Left kidney (tissue), 2 donors: ENCODE measurements around the gene ZMYM2. TPM values are rescaled to one million over a fixed set of nuclear protein-coding genes. Genes with fewer than 3 reads are reported as not detected.

Experiments used
- DNase-seq: peaks from one replicate; pipeline ENCODE4 v3.0.0-alpha.2; 2013
- polyA plus RNA-seq: library from polyadenylated mRNA; unstranded; fragments of 120-200 nt; gene quantifications from one replicate; pipeline ENCODE4 v1.2.1, GENCODE V29; 2013; ENCODE audit not compliant: insufficient read length

ZMYM2 gene
- polyA plus RNA-seq, 1 donor = 154 TPM

DNA sequence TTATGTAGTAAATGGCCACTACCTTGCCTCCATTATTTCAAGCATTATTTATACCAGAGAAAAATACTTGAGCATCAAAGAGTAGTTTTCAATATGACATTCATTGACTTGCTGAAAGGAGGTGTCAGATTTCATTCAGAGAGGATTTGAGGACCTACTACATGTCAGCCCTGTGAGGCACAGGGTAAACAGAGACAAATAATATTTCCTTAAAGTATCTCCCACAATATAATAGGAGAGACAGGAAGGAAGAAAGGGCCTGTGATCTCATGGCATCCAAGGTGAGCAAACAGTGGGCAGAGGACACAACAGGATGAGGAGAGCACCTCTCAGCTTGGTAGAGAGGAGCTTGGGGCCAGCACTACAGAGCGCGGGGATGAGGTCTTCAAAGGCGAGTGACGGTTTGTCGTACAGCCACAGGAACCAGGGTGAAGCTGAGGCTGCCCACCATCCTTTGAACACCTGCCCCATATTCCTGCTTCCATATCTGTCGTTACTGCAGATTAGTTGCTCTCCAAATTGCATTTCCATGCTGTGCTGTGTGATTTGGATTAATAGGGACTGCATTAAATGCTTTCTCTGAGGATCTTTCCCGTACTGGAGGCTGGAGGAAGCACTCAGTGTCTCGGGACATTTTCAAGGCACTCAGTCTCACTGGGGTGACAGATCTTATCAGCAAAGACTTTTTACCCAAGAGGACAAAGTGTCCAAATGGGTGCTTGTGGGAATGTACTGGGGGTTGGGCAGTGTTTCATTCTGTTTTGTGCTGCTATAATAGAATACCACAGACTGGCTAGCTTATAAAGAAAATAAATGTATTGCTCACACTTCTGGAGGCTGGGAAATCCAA lies 143.2 kb downstream of the ZMYM2 start:
- DNase-seq = no peak

DNA sequence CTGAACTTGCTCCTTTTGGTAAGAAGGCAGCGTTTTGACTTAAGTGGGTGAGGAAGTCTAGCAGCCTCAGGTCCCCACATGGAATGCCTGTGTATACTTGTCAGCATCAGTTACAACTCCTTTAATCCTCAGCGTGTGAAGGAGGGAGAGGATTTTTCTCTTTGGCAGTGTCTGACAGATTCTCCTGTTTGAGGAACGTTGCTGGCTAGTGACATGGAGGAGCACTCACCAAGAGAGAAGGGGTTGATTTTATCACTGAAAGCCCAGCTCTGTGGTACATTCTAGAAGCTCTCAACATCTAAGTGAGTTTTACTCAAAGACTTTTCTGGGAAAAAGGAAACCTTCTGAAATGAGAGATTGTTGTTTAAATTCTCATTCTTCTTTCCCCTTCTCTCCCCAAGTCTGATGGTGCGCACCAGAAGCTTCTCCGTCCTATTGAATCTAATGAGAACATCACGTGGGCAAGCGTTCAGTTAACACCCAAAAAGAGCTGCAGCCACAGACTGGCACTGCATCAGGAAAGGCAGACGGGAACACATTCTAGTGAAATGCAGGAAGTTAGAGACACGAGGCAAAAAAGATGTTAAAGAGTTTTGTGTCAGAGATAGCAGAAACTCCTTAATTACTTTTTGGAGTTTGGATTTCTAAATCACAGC lies 144.1 kb downstream of the ZMYM2 start:
- DNase-seq = no peak

DNA sequence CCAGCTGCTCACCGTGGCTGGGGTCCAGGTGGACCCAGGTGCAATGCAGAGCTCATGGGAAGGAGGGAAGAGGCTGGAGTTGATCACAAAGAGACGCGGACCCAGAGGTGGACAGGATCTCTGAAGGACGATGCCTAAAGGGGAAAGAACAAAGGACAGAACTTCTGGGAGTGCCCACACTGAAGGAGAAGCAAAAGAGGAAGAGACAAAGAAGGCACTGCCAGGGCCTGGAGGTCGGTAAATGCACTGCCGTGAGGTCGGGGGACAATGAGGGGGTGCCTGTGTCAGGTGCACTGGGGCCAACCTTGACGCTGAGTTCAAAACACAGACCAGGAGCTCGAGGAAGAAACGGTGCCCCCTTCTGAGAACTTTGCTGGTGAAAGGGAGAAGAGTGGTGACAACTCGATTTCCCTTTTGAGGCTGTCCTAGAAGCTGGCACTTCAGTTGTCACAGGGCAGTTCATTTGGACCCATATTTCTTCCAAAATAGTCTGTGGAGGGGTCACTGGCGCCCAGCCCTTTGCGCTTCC lies 146.7 kb downstream of the ZMYM2 start:
- no peak for DNase-seq

DNA sequence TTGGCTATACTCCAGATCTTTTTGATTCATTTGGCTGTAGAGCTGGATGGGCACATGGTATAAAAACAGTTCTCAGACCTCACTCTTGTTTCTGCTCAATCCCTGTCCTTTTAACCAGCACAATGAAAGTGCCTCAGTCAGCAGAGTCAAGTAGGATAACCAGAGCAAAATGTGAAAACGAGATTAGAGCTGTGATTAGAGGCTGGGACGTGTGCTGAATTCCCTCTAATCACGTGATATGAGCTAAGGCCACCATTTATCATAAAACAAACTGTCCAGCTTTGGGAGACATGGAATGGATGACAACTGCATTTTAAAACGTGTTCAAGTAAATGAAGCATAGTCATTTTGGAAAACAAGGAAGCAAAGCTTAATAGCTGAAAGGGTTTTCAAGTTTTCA lies 148.2 kb downstream of the ZMYM2 start:
- DNase-seq = no peak

DNA sequence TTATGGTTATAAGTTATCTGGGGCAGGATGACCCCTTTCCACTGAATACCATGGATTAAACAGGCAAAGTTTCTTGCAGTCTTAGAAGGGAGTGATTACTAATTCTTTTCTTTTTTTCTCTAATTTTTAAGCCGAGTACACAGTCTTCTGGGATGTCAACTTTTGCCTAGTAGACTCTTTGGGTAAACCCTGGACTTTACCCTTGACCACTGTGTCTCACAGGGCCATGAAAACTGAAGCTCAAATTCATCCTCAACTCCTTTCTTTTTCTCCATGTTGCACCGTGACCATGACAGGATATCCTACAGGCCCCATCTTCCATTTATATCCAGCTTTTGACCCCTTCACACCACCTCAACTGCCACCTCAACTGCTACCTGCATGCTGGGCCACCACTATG lies 150.5 kb downstream of the ZMYM2 start:
- DNase-seq = no peak

DNA sequence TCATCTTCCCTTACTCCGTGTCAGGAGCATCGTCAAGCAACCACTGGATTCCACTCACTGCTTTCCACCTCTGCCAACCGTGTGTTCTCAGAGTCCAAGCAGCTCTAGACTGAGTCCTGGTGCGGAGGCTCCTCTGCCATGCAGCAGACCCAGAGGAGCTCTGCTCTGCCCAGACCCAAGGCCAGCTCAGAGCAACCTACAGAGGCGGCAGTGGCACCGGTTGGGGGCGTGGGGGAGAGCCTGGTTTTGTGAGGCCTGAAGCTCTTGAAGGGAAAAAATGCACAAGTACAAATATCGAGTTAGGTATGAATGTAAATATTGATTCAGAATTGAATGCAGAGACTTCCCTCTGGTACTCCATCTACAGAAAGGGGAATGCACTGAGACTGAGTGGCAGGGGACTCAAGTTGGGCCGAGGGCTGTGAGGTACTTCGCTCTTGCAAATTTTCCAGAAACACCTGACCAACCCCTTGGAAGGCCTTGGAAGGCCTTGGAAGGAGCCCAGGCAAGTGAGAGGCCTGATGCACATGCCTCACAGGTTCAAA lies 155.6 kb downstream of the ZMYM2 start:
- no peak for DNase-seq

DNA sequence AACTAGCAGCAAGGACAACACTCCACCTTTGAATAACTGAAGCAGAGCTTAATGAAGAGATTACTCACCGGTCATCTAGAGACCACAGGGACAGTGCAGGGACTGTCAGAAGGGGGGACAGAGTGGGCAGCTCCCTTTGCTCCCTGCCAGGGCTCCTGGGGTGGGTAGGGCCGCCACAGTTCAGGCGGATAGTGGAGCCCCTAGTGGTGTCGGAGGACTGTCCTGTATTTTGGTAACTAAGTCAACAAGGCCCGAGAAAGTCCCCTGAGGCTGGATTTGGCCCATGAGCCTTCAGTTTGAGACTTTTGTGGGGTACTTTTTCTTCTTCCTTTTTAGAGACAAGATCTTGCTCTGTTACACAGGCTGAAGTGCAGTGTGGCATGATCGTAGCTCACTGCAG lies 157.7 kb downstream of the ZMYM2 start:
- no peak for DNase-seq

DNA sequence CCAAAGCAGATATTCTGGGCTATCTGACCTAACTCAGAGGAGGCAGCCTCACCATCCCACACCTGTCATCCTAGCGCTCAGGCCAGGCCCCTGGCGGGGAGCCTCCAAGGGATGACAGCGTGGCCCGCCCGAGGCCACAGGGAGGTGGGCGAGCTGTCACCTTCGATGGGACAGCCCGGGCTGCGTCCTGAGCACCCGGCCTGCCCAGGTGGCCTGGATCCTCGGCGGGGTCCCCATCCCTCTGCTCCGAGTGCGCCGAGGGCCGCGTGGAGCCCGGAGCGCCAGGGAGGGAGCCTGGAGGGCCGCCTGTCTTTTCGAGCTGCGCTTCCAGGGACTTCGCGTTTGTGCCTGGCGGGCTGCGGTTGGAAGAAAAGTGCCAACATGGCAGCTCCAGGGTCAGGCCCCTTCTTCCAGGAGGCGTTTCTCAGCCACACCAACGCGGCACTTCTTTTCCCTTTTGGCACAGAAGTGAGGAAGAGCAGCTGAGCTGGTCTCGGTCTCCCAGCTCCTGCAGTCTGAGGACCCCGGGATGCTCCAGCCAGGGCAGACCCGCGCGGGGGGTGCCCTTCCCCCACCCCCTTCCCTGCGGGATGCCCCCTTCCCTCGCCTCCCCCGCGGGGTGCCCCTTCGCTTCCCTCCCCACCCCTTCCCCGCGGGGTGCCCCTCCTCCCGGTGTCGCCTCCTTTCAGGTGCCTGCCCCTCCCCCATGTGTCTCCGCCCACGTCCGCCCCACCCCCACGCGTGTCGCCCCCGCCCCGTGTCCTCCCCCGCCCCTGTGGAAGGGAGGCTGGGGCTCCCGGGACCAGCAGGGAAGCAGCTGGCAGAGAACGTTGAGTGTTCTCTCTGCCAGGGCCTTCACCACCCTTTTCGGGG lies 160.0 kb downstream of the ZMYM2 start:
- no peak for DNase-seq

DNA sequence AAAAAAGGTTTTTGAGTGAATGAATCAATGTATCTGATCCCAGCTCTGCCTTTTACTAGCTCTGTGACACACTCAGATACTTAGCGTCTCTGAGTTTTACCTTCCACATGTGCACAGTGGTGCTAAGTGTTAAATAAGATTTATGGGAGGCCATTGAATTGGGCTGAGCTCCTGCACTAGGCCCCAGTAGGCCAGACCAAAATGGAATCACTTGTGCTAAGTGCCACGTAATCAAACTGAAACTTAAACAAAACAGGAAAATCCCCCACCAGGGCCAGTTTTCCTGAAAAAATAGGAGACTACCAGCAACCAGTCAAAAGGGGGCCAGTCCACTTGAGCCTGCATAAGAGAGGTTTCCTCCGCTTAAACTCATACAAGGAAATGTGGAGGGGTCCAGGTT lies 161.4 kb downstream of the ZMYM2 start:
- DNase-seq = no peak

DNA sequence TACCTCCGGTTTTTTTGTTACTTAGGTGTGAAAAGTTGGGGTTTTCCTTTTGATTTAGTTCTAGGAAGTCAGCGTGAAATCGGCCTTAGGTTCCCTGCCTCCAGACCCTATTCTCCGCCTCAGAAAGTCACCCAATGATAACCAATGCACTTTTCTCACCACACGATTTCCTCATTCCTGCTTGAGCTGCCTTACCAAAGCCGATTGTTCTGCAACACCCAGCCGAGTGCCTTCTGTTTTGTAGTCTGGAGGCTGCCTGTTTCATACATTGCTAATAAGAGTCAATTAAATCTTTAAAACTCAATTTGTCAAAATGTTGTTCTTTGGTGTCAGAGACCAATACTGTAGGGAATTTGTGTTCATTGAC lies 162.6 kb downstream of the ZMYM2 start:
- no peak for DNase-seq

DNA sequence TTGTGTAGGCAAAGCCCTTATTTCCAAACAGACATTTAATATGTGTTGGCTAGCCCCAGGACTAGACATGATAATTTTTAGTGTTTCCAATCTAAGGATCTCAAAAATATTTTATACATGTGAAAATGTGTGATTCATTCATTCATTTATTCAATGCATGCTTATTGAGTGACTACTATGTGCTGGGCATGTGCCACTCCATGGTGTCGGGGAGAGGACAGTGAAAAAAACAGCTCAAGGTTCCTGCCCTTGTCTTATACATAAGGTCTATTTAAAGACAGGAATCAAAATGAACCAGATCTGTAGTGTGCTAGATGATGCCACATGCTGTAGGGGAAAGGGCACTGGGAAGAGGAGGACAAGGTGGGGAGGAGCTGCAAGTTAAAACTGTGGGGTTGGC lies 165.8 kb downstream of the ZMYM2 start:
- no peak for DNase-seq

DNA sequence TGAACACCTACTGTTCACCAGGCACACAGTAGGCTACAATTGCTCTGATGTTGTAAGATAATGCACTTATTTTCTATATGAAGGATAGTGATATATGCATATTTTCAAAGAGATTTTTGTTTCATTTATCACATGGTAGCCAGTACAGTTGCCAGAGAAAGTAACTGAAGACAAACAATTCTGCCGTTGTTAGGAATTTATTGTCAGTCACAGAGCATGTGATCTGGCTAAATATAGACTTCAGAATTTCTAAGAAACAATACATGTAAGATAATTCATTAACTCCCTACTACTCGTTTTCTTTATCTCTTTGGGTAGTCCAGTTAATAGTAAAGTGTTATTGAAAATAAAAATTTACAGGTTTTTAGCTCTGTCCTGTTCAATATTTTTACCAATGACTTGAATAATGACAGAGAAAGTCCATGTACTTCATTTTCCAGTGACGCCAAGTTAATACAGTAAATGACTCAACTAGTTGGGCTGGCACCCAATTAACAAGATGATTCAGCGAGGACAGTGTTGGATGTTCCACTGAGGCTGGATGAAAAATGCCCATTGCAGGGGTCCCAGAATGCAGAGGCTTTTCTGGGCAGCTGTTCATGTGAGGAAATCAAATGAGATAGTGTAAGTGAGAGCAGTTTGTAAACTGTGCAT lies 166.7 kb downstream of the ZMYM2 start:
- no peak for DNase-seq

DNA sequence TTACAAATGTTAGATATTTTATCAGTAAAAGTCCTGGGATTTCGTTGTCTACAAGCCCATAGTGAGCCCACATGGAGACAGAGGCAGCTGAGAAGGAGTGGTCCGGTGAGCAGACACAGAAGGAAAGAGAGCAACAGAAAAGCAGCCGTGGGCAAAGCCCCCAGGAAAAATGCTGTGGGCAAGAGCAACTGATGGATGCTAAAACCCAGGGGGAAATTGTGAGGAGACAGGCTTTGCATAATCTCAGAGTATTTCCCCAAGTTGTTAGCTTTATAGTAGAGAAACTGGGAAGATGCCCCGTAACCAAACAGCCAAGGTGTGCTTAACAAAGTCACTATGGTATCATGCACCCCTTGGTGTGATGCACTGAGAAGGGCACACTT lies 167.2 kb downstream of the ZMYM2 start:
- DNase-seq = no peak

DNA sequence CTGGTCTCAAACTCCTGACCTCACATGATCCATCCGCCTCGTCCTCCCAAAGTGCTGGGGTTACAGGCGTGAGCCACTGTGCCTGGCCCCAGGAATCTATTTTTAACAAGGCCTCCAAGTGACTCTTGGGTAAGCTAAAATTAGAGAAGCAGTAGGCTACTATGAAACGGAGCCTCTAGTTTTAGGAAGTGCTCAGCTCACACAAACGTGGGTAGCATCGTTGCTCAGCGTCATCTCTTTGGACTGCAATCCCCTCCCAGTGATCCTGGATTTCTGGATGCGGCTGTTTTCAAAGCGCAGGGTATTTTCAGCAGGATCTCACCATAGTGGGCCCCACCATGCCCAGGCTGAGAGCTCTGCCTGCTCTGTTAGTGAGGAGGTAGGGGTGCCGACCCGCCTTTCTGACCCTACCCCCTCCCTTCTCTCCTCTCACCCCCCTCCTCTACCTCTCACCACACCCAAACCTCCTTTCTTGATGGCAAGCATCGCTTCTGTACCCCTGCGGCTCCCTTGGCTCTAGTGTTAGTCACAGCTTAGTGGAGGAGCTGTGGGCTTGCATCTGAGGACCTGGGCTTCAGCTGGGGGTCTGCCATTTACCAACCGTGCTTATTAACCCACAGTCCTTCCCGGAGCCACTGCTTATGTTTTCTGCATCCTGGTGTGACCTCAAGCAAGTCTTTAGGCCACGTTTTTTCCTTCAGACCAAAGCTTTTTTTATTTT lies 168.2 kb downstream of the ZMYM2 start:
- DNase-seq = no peak

DNA sequence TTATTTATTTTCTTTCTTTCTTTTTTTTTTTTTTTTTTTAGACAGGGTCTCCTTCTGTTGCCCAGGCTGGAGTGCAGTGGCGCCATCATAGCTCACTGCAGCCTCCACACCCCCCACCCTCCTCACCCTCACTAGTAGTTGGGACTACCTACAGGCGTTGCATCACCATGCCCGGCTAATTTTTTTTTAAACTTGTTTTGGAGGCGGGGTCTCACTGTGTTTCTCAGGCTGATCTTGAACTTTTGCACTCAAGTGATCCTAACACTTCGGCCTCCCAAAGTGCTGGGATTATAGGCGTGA lies 168.7 kb downstream of the ZMYM2 start:
- DNase-seq = no peak

DNA sequence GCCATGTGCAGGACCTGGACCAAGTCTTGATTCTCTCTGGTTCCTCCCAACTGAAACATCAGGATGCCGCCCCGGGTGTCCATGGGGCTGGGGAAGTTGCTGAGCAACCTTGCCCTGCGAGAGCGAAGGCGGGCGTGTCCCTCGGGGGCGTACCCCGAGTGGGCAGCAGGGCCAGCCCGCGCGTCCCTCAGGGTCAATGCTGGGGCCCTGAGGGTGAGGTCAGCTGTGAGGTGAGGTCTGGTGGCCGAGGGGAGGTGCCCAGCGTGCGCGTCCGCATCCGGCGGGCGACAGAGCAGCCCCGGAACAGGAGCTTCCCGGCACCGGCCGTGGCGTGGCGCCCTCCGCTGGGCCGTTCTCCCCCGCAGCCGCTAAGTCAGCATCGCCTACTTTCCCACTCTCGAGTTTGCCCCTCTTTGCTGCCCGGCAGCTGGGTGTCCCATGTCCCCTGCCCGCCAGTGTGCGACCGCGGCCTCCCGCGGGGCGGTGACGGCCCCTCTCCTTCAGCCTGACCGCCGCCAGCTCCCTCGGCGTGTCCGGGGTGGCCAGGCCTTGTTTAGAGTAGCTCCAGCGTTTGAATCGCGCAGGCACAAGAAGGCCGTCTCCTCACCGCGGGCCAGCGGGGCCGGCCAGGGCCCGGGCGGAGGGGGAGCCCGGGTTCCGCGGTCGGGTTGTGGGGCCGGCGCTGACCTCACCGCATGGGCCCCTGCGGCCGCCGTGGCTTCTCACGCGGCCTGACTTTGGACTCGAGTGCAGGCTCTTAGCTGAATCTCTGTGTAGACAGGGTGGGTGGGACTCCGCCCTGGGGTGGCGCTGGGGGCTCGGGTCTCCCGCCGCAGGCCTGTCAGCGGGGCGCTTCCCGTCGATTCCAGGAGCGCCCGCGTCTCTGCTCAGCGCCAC lies 169.3 kb downstream of the ZMYM2 start:
- DNase-seq = no peak

DNA sequence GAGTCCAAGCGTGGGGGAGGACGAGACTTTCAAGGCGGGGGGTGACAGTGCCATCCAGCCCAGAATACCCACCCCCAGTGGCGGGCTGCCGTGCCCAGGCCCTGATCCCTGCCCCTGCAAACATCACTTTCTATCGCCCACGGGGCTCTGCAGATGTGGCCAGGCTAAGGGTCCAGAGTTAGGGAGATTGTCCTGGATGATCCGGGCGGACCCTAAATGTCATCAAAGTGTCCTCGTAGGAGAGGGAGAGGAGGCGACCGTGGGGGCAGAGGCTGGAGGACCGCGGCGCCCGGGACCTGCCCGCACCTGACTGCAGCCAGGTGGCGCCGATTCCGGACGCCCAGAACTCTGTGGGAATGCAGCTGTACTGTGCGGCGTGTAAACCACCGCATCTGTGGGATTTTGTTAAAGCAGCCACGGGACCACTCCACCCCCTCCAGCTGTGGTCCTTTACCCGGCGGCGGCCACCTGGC lies 170.0 kb downstream of the ZMYM2 start:
- DNase-seq = no peak

DNA sequence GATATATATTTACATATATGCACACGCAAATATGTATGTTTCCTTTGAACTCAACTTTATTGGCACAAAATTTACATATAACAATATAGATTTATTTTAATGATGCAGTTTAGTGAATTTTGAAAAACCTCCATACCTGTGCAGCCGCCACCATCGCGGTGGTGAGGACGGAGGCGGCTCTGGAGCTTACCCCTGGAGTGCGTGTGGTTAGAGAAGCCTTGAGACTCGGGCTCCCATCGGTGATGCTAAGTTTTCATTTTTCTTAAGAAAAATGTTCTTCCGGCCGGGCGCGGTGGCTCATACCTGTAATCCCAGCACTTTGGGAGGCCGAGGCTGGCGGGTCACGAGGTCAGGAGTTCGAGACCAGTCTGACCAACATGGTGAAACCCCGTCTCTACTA lies 170.5 kb downstream of the ZMYM2 start:
- DNase-seq = no peak

DNA sequence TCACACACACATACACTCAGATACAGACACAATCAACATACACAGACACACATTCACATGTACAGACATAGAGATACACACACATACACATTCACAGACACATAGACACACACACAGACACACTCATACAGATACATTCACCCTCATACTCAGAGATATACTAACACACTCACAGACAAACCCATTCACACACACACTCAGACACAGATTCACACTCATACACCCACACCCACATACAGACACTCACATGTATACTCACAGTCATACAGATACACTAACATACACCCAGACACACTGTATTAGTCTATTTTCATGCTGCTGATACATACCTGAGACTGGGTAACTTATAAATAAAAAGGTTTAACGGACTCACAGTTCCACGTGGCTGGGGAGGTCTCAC lies 171.5 kb downstream of the ZMYM2 start:
- no peak for DNase-seq

DNA sequence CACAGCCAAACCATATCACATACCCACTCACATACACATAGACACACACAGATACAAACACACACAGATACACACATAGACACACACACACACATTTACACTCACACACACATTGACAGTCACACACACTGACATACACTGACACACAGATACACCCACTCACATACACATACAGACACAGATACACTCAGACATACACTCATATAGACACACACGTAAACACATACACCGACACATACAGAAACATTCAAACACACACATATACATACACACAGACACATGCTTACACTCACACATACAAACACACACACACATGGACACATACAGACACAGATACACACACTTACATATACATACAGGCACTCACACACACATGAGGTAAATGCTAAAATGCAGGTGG lies 172.1 kb downstream of the ZMYM2 start:
- DNase-seq = no peak
